NCI-H1048 (cell line): ENCODE data around the gene ARSA.
"Not testable (repeated sequence)": the region's sequence is repeated elsewhere in the genome, so short reads cannot be mapped to it uniquely, and the experiment has no call there.

Experiments used
- DNase-seq: peaks from one replicate; lab custom pipeline; 2025; lab: John Stamatoyannopoulos, UW

ARSA gene

DNA sequence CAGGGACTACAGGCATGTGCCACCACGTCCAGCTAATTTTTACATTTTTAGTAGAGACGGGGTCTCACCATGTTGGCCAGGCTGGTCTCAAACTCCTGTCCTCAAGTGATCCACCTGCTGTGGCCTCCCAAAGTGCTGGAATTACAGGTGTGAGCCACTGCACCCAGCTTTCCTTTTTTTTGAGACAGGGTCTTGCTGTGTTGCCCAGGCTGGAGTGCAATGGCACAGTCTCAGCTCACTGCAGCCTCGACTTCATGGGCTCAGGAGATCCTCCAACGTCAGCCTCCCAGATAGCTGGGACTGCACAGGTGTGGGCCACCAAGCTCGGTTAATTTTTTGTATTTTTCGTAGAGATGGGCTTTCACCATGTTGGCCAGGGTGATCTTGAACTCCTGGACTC, 26.7 kb upstream of the ARSA start:
- not testable (repeated sequence) for DNase-seq

DNA sequence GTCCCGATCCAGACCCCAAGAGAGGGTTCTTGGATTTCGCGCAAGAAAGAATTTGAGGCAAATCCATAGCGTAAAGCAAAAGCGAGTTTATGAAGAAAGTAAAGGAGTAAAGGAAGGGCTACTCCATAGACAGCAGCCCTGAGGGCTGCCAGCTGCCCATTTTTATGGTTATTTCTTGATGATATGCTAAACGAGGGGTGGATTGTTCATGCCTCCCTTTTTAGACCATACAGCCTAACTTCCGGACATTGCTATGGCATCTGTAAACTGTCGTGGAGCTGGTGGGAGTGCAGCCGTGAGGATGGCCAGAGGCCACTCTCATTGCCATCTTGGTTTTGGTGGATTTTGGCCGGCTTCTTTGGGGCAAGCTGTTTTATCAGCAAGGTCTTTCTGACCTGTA, 25.3 kb upstream of the ARSA start:
- no peak for DNase-seq

GRCh38 chr22:50643821-50644101, 15.8 kb upstream of the ARSA start:
- not testable (repeated sequence) for DNase-seq

DNA sequence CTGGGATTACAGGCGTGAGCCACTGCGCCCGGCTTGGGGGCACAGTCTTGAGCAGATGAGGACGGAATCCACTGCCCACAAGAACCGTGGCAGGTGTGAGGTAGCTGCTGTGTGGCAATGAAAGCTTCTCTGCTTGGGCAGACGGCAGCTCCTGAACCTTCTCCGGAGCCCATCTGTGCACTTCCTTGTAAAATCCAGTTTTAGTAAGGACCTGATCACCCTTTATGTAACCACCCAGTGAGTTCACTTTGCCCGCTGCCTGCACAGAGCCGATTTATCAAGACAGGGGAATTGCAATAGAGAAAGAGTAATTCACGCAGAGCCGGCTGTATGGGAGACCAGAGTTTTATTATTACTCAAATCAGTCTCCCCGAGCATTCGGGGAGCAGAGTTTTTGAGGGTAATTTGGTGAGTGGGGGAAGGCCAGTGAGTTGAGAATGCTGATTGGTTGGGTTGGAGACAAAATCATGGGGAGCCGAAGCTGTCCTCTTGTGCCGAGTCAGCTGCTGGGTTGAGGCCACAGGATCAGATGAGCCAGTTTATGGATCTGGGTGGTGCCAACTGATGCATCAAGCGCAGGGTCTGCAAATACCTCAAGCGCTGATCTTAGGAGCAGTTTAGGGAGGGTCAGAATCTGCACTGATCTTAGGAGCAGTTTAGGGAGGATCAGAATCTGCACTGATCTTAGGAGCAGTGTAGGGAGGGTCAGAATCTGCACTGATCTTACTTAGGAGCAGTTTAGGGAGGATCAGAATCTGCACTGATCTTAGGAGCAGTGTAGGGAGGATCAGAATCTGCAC, 15.3 kb upstream of the ARSA start:
- not testable (repeated sequence) for DNase-seq

GRCh38 chr22:50641696-50642607, 14.0 kb upstream of the ARSA start:
- no peak for DNase-seq

GRCh38 chr22:50640857-50641647, 13.1 kb upstream of the ARSA start:
- no peak for DNase-seq

DNA sequence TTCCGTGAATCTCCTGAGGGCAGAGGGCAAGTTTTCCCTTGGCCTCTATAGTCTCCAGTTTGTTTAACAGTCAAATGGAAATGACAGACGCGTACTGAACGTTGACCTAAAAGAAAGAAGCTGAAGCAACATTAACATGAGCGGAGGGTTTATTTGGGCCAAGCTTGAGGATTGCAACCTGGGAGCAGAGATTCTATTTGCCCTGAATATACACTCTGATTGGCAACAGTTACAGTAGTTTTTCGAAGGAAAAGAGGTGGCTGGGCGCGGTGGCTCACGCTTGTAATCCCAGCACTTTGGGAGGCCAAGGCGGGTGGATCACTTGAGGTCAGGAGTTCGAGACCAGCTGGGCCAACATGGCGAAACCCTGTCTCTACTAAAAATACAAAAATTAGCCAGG, 12.3 kb upstream of the ARSA start:
- not testable (repeated sequence) for DNase-seq

GRCh38 chr22:50635591-50635990, 7.6 kb upstream of the ARSA start:
- no peak for DNase-seq

DNA sequence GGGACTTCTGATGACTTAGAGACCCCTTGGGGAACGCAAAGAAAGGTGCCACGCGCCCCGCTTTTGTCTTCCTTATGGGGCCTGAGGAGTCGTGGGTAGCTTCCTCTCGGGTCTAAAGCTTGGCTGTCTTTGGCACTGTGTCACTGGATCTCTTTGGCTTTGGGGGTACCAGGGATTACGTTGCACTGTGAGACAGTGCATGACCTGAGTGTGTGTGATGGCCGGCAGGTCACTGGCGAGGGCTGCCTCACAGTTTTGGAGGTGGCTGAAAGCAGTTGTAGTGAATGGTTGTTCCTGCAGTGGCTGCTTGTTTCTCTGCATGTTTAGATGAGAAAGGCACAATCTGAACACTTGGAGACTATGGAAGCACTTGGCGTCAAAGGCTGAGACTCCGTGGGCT, 5.8 kb upstream of the ARSA start:
- DNase-seq, result no peak

DNA sequence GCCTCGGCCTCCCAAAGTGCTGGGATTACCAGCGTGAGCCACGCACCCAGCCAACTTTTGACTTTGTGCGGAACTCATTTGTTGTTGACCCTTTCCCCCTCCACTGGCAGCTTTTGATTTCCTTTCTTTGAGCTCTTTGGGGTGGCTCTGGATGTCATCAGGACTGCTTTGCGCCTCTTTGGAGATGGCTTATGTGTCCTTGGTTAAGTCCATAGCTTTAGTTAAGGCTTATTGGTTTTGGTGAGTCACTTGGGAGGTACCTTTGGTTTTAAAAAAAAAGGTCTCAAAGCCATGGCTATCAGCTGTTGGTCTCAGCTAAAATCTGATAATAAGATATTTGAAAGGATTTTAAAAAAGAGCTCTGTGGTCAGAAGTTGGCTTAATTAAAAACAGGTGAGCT, 5.1 kb upstream of the ARSA start:
- DNase-seq, result no peak

DNA sequence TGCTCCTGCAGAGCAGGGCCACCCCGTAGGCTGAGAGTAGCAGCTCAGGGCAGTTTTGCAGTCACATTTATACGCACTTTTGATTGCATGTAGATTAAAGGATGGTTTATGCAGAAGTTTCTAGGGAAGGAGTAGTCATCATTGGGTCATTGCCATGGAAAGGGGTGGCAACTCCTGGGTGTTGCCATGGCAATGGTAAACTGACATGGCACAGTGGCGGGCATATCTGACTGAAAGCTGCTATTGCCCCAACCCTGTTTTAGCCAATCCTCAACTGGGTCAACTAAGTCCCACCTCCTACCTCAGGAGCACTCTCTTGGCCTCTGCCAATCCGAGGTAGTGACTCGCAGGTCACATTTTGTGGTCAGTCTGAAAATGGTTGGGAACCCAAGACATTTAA, 2.4 kb upstream of the ARSA start:
- no peak for DNase-seq

DNA sequence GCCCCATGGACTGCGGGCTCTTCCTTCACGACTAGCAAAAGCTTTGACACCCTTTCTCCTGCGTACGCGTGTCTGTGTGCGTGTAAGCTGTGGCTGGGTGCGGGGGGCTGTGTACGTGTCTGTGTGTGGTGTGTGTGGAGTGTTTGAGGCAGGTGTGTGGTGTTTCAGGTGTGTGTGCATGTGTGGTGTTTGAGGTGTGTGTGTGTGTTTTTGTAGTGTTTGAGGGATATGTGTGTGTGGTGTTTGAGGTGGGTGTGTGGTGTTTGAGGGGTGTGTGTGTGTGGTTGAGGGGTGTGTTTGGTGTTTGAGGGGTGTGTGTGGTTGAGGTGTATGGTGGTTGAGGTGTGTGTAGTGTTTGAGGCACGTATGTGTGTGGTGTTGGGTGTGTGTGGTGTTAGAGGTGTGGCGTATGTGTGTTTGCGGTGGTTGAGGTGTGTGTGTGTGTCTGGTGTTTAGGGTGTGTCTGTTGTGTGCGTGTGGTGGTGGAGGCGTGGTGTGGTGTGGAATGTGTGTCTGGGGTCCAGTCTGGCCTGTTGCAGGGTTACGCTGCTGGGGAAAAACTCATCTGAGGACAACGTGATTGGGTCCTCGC, 687 bp upstream of the ARSA start:
- DNase-seq, result no peak

DNA sequence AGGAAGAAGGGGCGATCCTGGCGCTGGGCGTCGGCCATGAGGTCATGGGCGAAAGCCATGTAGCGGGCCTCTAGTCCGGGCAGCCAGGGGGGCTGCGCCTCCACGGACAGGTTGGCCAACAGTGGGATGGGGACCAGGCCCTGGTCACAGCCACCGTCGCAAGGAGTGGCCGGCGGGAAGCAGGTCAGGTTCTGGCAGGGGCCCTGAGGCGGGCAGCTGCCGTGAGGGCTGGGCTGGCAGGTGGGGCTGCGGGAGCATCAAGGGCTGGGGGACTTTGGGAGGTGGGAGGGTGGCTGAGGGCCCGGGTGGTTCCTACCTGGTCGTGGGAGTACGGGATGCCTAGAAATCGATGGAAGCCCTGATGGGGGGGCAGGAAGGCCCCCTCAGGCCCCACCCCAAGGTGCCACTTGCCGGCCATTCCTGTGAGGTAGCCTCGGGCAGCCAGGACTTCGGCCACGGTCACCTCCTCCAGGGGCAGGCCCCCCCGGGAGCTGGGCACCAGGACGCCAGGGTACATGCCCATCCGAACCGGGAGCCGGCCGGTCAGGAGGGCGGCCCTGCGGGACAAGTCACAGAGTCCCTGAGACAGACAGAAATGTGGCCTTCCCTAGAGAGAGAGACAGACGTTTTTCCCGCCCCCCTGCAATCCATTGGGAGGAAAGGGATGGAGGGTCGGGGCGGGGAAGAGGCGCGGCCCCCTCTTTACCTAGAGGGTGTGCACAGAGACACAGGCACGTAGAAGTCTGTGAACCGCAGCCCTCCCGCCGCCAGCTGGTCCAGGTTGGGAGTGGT, 906 bp downstream of the ARSA start:
- DNase-seq, result no peak

DNA sequence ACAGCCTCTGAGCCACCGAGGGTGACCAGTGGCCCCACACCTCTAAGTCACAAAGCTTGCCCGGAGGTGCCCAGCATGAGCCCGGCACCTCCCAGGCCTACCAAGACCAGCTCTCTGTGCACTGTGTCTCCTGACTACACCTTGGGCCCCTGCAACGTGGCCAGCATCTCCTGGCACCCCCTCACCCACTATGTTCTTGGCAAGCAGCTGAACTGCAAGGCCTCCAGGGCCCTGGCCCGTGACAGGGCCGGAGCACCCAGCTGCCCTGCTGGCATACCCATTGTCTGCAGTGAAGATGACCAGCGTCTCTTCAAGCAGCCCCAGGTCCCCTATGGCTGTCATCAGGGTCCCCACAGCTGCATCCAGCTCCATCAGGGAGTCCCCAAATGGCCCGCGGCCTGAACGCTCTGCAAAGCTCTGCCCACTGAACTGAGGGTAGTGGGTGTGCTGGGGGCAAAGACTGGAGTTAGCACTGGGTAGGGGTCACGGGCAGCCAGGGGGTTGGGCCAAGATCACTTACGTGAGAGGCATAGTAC, 1.6 kb downstream of the ARSA start:
- no peak for DNase-seq

GRCh38 chr22:50625568-50626313, 2.2 kb downstream of the ARSA start:
- DNase-seq, result no peak

DNA sequence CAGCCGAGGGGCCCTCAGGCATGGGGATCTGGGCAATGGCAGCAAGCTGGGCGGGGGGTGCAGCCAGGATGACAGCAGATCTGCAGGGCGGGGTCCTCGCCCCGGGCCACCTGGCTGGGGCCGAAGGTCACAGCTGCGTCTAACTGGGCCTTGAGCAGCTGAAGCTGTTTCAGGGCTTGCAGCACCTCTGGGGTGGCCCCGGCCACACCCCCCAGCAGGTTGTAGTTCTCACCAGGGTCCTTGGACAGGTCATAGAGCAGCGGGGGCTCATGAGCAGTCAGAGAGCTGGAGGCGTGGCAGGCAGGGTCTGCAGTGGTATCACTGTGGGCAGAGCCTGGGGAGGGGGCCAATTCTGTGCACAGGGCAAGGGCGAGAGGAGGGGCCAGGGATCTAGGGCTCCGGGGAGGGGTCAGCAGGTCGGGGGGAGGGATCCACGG, 2.8 kb downstream of the ARSA start:
- DNase-seq, result no peak

DNA sequence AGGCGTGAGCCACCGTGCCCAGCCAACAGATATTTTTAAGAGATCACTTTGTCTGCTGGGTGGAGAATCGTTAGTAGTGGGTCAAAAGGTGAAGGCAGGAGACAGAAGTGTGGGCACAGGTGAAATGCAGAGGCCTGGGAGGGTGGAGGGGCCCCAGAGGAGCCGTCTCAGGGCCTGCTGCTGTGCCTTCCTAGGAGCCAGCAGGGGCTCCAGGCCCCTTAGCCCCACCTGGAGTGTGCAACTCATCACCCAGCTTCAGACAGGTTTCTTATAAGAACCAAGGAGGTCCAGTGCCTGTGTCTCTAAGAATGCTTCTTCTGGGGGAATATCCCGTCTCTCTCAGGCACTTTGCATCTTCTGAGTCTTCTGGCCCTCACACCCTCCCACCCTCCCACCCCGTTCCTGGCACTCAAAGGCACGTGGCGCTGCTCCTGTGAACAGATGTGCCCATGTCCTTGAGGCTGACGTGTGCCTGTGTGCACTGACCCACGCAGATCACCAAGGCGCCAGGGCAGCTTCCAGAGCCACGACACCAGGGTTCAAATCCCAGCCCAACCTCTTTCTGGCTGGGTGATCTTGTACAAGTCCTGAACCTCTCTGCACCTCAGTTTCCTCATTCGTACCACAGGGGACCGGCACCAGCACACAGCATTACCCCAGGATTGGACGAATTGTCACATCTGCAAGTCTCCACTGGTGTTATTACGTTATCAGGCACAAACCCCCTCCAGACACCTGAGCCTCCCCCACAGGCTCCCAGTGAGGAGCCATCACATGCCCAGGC, 3.4 kb downstream of the ARSA start:
- DNase-seq, result no peak

- DNase-seq, result no peak
These were observed 5.1 kb downstream of the ARSA start for GRCh38 chr22:50622723-50623327.
